GM18909 (cell line): Measurements from ENCODE around the gene FHAD1.
"Not testable (repeated sequence)": the region's sequence is repeated elsewhere in the genome, so short reads cannot be mapped to it uniquely, and the experiment has no call there.

Experiments used
- ATAC-seq: cut with Tn5 transposase; IDR thresholded peaks from one replicate; pipeline ENCODE4 v1.9.1; 2021; ENCODE audit warnings: mild to moderate bottlenecking; ENCODE audit not compliant: unreplicated experiment, poor library complexity

The FHAD1 gene

DNA sequence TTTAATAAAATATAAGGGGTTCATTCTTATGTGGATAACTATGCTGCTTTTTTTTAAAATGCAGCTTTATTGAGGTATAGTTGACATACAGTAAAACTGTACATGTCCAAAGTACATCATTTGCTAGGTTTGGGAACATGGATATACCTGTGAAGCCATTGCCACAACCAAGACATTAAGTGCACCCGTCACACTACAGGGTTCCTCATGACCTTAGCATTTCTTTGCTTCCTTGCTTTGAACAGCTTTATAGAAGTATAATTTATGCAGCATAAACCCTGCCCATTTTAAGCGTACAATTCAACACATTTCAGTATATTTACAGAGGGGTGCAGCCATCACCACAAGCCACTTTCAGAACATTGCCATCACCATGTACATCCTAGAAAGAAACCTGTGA lies 26.3 kb downstream of the FHAD1 start:
- ATAC-seq = no peak

DNA sequence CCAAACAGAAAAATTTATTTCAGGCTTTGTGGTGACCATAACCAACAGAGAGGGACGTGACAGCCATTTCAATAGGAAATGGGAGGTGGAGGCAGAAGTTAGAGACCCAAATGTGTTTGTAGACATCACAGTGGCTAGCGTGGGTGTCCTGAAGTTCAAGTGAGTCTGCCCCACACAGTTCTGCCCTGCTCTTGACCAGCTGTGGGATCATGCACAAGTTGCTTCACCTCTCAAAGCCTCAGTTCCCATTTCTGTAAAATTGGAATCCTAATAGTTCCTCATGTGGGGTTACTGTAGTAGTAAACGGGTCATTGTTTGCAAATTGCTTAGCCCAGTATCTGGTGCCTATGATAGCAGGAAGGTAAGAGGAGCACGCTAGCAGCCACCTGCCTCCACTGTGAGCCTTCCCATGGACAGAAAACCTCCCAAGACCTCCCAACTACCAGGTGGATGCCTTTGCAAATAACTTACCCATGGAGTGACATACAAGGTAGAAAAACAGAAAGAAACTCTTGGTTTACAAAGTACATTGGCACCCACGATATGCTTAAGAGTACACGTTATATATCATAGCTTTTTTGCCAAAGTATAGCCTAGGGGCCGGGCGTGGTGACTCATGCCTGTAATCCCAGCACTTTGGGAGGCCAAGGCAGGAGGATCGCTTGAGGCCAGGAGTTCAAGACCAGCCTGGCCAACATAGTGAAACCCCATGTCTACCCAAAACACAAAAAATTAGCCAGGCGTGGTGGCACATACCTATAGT lies 29.1 kb downstream of the FHAD1 start:
- ATAC-seq = no peak

DNA sequence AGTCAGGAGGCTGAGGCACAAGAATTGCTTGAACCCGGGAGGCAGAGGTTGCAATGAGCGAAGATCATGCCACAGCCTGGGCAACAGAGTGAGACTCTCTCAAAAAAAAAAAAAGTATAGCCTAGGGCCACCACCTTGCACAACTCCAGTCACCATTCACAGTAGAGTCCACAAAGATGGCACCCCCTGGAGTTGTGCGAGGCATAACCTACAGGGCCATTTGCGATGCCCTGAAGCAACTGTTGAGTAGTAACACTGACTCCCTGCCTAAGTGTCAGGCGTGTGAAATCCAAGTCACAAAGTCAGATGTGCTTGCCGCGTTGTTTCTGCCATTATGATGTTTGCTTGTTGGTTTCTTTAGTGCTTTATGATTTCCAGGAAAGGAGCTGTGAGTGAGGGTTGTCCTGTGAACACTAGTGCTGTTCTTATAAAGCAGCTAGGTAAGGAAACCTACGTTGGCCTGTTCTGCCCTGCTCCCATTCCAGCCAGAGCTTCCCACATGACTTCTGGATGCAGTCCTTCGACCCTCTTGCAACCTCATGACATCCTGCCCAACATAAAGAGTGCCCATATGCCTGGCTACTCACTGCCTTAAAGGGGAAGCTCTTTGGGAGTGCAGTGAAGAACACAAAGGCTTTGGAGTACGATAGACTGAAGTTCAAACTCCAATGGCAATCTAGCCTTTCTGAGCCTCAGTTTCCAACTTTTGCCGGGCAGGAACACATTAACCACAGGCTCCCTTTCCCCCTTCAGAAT lies 29.8 kb downstream of the FHAD1 start:
- ATAC-seq = no peak

DNA sequence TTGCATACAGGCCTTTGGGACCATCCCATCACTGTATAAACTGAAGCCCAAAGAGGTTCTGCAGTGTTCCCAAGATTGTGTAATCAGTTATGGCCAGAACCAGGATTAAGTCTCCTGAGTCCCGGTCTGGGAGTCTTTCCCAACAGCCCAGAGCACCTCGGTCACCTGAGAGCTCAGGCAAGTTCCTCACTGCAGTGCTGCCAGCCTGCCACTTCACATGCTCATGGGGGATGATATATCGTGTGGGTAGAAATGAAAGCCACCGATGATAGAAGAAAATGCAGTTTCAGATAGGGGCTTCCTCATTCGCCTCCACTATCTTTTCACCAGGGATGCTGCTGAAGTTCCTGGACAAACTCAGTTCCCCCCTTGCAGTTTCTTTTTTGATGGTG lies 30.4 kb downstream of the FHAD1 start:
- ATAC-seq = no peak

DNA sequence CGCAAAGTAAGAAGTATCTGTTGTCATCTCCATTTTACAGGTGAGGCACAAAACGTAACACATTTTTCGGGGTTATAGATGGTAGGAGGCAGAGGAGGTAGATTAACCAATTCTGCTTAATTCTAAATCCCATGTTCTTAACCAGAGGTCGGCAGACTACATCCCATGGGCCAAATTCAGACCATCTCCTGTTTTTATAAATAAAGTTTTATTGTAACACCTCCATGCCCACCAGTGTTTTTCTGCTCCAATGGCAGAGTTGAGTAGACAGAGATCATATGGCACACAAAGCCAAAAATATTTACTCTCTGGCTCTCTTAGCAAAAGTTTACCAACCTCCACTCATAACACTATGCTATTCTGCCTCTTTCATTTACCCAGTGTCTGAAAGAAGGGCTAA lies 30.9 kb downstream of the FHAD1 start:
- ATAC-seq = no peak

DNA sequence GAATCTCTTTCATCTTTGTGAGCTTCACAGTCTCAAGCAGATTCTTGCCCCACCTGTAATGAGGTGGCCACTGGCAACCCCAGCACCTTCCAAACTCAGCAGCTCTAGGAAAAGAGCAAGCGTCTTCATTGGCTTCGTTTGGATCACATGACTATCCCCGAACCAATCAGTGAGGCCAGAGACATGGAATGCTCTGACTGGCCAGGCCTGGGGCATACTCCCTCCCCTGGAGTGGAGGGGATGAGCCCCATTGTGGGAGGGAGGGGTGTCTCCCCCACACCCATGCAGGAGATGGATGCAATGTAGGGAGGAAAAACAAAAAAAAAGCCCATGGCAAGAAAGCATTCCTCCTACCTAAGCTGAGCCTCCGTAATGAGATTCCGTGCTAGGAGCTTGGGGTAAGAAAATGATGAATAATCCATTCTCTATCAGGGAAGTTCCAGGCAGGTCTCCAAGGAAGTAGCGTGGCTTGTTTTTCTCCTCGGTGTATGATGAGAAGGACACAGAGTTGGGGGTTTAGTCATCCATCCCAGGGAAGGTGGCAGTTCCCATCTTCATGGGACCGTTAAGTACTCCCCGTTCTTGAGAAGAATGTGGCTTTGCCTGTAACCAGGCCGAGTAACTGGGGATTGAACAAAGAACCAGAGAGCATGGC lies 32.7 kb downstream of the FHAD1 start:
- no peak for ATAC-seq

DNA sequence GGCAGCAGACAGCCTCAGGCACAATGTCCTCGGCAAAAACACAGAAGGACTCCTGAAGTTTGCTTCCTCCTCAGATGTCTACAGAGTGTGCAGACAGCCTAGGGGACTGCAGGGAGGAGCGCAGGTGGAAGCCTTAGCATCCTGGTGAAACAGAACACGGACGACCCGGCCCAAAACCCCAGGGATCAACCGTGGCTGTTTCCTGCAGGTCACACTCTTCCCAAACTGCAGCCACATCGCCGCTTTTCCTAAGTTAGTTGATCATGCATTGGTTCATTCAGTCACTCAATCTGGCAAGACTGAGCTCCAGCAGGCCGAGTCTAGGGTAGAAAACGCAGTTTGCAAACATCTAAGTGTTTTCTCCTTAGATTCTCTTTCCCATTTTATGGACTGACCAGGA lies 33.4 kb downstream of the FHAD1 start:
- ATAC-seq = no peak

DNA sequence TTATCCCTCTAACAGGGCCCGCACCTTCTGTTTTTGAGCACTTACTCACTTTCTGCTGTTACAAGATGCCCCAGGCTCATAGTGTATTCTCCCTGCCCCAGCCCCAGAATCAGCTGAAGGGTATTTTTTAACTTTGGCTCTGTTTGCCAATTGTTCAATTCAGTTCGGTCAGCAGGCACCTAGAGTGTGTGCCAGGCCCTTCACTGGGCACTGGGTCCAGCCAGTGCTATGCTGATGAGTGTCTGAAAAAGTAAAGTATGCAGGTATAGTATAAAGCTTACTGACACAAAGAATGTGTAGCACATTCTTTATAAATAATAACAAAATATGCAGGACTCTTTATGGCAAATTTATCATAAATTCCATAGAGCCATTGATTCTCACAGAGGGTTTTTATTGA lies 35.0 kb downstream of the FHAD1 start:
- ATAC-seq = no peak

DNA sequence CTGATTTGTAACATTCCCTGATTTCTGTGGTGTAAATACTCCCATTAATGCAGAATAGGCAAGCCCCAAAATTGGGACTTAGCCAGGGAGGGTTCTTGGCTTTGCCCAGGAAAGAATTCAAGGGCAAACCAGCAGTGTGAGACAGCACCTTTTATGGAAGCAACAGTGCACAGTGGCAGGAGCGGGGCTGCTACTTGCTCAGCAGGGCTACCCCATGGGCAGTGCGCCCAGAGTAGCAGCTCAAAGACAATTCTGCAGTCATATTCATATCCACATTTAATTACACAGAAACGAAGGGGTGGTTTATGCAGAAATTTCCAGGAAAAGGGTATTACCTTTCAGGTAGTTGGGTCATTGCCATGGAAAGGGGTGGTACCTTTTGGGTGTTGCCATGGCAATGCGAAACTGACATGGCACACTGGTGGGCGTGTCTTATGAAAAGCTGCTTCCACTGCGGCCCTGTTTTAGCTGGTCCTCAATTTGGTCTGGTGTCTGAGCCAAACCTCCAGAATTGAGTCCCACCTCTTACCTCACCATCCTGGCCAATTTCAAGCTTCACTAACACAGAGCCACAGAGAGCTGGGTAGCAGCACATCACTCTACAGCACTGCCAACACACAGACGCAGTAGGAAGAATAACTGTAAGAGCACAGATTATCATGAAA lies 35.9 kb downstream of the FHAD1 start:
- ATAC-seq = no peak

DNA sequence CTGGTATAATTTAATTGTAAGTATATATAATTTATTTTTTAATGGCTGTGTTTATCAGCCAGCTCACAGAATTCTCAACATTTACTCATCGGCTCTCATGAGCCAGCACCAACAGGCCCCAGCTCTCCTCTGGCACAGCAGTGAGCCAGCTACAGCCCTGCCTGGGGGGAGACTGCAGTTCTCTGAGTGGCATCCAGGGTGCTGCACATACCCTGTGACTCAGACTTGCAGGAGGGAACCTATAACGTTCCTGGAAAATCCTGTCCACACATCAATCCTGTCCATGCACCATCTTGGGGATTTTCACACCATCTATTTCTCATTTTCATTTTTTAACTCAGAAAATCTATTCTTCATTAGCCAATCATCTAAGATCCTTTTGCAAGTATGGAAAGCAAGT lies 36.5 kb downstream of the FHAD1 start:
- ATAC-seq = no peak

DNA sequence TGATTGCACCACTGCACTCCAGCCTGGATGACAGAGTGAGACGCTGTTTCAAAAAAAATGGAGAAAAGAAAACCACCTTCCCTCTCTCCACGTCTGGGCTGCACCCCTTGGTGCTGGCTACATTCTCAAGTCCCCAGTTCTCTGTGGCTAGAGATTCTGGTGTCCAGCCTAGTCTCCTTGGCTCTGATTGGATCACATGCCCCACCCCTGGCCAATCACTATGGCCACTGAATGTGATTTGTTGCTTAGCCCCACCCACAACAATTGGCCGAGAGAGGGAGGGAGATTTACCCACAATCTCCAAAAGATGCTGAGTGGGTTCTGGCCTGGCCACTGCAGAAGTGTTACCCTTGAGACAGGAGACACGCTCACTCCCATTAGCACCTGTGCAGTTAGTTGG lies 39.4 kb downstream of the FHAD1 start:
- ATAC-seq = no peak

DNA sequence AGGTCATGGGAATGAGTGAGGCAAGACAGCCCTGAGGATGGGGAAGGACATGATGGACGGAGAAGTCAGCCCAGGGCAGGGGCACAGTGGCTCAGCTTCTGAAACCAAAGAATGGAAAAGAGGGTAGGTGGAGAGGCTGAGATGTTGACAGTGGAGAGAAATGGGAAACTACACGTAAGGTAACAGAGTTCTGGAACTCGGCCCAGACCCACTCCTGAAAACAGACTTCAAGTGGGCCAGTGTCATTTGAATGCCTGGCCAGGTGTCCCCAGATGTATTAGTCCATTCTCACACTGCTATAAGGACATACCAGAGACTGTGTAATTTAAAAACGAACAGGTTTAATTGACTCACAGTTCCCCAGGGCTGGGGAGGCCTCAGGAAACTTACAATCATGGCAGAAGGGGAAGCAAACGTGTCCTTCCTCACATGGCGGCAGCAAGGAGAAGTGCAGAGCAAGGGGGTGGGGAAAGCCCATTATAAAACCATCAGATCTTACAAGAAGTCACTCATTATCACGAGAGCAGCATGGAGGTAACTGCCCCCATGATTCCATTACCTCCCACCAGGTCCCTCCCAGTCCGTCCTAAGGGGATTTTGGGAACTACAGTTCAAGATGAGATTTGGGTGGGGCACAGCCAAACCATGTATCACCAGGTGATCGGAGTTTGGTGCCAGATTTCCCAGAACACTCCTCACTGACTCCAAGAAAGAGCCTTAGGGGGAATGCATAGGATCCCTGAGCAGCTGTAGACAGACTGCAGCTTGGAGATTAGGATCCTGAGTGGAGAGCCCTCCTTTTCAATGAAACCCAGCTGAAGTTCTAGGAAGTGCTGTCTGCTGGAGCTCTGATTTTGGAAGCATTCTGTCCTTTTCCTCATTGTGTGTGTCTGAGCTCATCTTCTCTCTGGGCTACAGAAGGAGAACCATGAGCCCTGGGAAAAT lies 40.3 kb downstream of the FHAD1 start:
- ATAC-seq = no peak

DNA sequence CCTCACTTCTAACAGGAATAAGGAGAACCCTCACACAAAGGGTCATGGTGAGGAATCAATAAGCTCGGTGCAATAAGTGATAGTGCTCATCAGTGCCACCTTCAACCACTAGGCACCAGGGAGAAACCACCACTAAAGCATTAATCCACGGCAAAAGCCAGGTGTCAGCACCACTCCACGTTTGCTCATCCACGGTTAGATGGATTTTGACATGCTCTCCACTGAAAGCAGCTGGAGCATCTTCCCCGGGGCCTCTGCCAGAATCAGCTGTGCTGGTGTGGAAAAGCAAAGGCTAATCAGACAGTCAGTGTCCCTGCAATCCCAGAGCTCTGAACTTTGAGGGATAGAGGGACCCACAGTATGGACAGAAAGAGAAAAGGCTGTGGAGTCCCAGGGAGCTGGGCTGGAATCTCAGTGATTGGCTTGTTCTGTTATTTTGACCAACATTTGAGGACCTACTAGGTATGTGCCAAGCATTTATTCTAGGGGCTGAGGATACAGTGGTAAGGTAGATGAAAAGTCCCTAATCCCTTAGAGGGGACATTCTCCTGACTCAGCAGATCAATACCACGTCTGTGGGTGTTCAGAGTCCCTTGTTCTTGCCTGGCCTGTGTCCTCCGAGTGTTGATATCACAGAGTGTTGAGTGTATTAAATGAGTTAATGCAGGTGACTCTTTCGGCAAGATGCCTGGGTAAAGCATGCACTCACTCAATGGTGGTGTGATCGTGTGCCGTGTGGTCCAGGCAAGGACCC lies 41.3 kb downstream of the FHAD1 start:
- no peak for ATAC-seq

DNA sequence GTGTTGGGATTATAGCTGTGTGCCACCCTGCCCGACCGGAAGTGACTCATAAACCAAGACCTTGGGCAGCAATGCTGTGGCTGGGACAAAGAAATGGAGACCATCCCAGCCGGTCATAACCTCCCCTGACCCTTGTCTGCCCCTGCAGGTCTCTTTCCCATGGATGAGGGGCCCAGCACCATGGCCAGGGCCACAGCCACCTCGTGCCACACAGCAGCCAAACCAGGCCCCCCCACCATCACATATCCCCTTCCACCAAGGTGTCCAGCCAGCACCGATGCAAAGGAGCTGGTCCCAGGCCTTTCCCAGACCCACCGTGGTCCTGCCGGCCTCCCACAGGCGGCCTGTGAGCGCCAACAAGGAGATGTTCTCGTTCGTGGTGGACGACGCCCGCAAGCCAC lies 42.2 kb downstream of the FHAD1 start:
- no peak for ATAC-seq

DNA sequence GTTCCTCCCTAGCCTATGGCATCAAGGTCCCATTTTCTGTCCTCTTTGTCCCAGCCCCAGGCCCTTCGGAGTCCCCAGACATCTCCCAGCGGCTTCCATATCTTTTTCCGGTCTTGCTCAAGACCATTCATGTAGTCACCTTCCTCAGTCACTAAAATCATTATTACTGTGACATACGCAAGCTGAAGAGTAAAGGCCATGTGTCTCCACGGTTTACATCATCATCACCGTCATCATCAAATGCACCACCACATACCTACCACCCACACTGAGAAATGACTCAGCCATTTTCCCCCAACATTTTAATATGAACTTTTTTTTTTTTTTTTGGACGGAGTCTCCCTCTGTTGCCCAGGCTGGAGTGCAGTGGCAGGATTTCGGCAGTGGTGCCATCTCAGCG lies 43.4 kb downstream of the FHAD1 start:
- no peak for ATAC-seq

DNA sequence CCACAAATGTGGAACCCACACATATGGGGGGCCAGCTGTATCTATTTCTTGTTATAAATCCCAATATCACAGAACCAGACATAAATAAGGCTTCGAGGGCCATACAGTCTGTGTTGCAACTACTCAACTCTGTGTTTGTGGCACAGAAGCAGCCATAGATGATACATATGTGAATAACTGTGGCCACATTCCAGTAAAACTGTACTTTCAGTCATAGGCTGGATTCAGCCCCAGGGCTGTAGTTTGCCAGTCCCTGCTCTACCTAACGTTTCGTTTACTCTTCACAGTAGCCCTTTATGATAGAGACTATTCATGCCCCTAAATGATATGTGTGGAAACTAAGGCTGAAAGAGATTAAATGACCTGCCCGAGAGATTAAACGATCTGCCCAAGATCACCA lies 48.7 kb downstream of the FHAD1 start:
- ATAC-seq = no peak

DNA sequence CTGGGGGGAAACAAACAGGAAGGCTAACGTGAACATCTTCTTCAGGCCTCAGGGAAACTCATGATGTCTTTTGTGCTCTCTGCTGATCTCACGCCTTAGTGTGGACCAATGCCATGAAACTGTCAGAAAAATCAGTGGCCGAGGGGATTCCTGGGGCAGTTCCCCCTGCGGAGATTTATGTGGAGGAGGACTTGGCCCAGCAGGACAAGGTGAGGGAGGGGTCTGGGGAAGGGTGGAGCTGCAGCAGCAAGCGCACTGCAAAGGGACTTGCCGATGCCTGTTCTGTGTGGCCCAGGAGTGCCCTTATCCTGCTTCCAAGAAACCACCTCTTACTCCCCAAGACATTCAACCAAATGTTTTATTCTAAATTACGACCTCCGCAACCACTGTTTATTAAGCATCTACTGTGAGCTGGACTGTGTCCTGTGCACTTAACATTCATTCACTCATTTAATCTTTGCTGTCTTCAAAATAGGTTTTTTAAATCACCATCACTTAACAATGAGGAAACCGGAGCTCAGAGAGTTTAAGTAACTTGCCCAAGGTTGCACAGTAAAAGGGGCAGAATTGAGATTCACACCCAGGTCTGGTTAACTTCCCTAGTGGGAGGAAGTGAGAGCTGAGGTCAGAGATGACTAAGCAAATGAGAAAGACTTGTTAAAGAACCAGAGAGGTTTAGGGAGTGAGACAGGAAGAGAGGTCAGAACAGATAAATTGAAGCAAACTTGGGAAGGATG lies 49.7 kb downstream of the FHAD1 start:
- ATAC-seq = no peak

DNA sequence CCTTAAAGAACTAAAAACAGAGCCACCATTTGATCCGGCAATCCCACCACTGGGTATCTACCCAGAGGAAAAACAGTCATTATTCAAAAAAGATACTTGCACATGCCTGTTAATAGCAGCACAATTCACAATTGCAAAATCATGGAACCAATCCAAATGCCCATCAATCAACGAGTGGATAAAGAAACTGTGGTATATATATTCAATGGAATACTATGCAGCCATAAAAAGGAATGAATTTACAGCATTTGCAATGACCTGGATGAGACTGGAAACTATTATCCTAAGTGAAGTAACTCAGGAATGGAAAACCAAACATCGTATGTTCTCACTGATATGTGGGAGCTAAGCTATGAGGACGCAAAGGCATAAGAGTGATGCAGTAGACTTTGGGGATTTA lies 51.0 kb downstream of the FHAD1 start:
- not testable (repeated sequence) for ATAC-seq

DNA sequence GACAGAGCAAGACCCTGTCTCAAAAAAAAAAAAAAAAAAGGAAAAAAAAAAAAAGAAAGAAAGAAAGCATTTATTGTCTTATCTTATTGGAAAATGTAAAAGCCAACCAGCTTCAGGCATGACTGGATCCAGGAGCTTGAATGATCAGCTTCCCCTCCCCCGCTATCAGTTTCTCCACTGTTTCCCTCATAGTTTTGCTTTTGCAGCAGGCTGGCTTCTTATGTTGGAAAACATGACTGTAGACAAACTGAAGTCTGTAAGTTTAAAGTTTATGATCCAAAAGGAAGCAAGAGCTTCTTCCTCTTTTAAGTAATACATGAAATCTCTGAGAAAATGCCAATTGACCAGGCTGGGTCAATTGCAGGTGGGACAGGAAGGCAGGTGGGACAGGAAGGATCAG lies 52.2 kb downstream of the FHAD1 start:
- no peak for ATAC-seq
